Caco-2 (cell line): ENCODE results near the gene DPP3. TPM values are rescaled to one million over a fixed set of nuclear protein-coding genes. Genes with fewer than 3 reads are reported as not detected.
A peak's percentile ranks its signal among the peaks of the same experiment; 100 is the strongest.

Experiments used
- BruUV-seq: library from RNA; stranded (reverse); fragments of 400-500 nt; replicated peaks from 2 replicates; lab custom pipeline; 2021; lab: Mats Ljungman, UMichigan
- CTCF ChIA-PET: fragments of 300-600 bp; sonication (Branson Sonifier 250); formaldehyde crosslinking; loops from one replicate; lab custom pipeline; 2022; ENCODE audit warnings: antibody characterized with exemption; lab: Charles Lee
- POLR2A ChIA-PET: fragments of 300-600 bp; sonication (Branson Sonifier 250); formaldehyde crosslinking; loops from one replicate; lab custom pipeline; 2022; ENCODE audit warnings: antibody characterized with exemption; lab: Charles Lee
- DNase-seq, 2 experiments: peaks; one replicate each; pipeline versions ENCODE4 v3.0.0 to v3.0.0-alpha.2; 2020 to 2022
- H3K27me3 ChIP-seq: replicated peaks from 2 replicates; pipeline ENCODE4 v1.6.0; 2011; ENCODE audit warnings: low read length; ENCODE audit not compliant: control insufficient read depth, insufficient read depth
- H3K36me3 ChIP-seq: 2 replicates; pipeline ENCODE4 v1.5.1; 2011; ENCODE audit warnings: low read length; ENCODE audit not compliant: control insufficient read depth, insufficient read depth
- H3K4me1 ChIP-seq: fragments of 250-450 bp; sonication (Bioruptor Pico); 2 replicates; pipeline ENCODE4 v1.5.1; 2020; ENCODE audit warnings: mild to moderate bottlenecking
- H3K4me3 ChIP-seq: 2 replicates; pipeline ENCODE4 v1.5.1; 2011; ENCODE audit warnings: low read depth, mild to moderate bottlenecking, control low read depth, low read length
- H3K9me3 ChIP-seq: fragments of 250-450 bp; sonication (Bioruptor Pico); 2 replicates; pipeline ENCODE4 v1.5.1; 2020; ENCODE audit warnings: mild to moderate bottlenecking, moderate library complexity
- H3K27ac Mint-ChIP-seq: one replicate; pipeline ENCODE4 v1.8.0; 2022; ENCODE audit warnings: mixed read lengths; ENCODE audit not compliant: unreplicated experiment
- H3K27me3 Mint-ChIP-seq: one replicate; pipeline ENCODE4 v1.8.0; 2022; ENCODE audit warnings: mixed read lengths; ENCODE audit not compliant: insufficient read depth, unreplicated experiment
- H3K36me3 Mint-ChIP-seq: one replicate; pipeline ENCODE4 v1.8.0; 2022; ENCODE audit warnings: mild to moderate bottlenecking, mixed read lengths; ENCODE audit not compliant: insufficient read depth, unreplicated experiment
- H3K4me1 Mint-ChIP-seq: one replicate; pipeline ENCODE4 v1.8.0; 2022; ENCODE audit warnings: low read depth, mixed read lengths; ENCODE audit not compliant: unreplicated experiment
- H3K4me3 Mint-ChIP-seq: one replicate; pipeline ENCODE4 v1.8.0; 2022; ENCODE audit warnings: mild to moderate bottlenecking, moderate library complexity, mixed read lengths; ENCODE audit not compliant: unreplicated experiment
- H3K9me3 Mint-ChIP-seq: one replicate; pipeline ENCODE4 v1.8.0; 2022; ENCODE audit warnings: mixed read lengths; ENCODE audit not compliant: unreplicated experiment
- CTCF ChIP-seq, 2 experiments: fragments of 200-600 bp in 1 of 2; IDR thresholded peaks; 1 replicate in 1 of 2; 2 replicates in 1 of 2; pipeline versions ENCODE4 v1.5.1 to v1.8.0; 2011 to 2022; ENCODE audit warnings: antibody characterized with exemption in 1 of 2, control low read depth in 1 of 2, inconsistent platforms in 1 of 2, low read depth in 1 of 2, low read length in 1 of 2, mild to moderate bottlenecking in 1 of 2, moderate library complexity in 1 of 2; ENCODE audit not compliant: insufficient read depth in 1 of 2, severe bottlenecking in 1 of 2, unreplicated experiment in 1 of 2
- intact Hi-C: fragments of 100-400 bp; cut with micrococcal nuclease; formaldehyde crosslinking; loops from one replicate; pipeline ENCODE4 v1.10.0; 2022; ENCODE audit not compliant: unreplicated experiment
- total RNA-seq: library from RNA; stranded (reverse); gene quantifications from 2 replicates; pipeline ENCODE4 v1.2.3, GENCODE V29; 2022

DPP3 gene
- total RNA-seq, 1 experiment from 2014 or later, result 106 TPM

- TF ChIP-seq CTCF (IDR thresholded peaks at IDR 0.05; ENCODE audit: insufficient read depth in 1 of 2, low read depth in 1 of 2, low read length in 1 of 2, severe bottlenecking in 1 of 2, unreplicated experiment in 1 of 2), result no peak
- Histone ChIP-seq H3K27me3 (no peaks in the 10 kb centered on the region; the same call in 1 of the 2 replicates), H3K36me3 (no peaks in the 10 kb centered on the region), H3K4me1 (no peaks in the 10 kb centered on the region; the same call in 1 of the 2 replicates), H3K4me3 (no peak overlapping the region), H3K9me3 (no peaks in the 10 kb centered on the region)
- no peak for DNase-seq
- Mint-ChIP-seq H3K36me3 (peaks cover 35% of the 10 kb centered on the region), H3K9me3 (no peaks in the 10 kb centered on the region), H3K27me3 (no peaks in the 10 kb centered on the region), H3K4me1 (no peaks in the 10 kb centered on the region), H3K27ac (no peak overlapping the region), H3K4me3 (no peak overlapping the region)
- ChIA-PET CTCF (no interaction called here), POLR2A (no interaction called here)
- BruUV-seq, result no TSS peak
- intact Hi-C loops, result no loop called here
Measured at GRCh38 chr11:66473167-66473566, 7.1 kb upstream of the DPP3 start.

GRCh38 chr11:66473608-66474515 lies 6.4 kb upstream of the DPP3 start:
- no peak overlapping the region for H3K4me3 ChIP-seq
- peaks cover 41% of the 10 kb centered on the region for H3K36me3 Mint-ChIP-seq
- POLR2A ChIA-PET, result interaction anchor here (0.5 kb wide), 1 partner anchor 325 kb away, joined by 8 read pairs; no protein-coding TSS in a partner anchor
- no peaks in the 10 kb centered on the region for H3K9me3 ChIP-seq
- BruUV-seq, result no TSS peak
- no peak for TF ChIP-seq CTCF (IDR thresholded peaks at IDR 0.05; ENCODE audit: insufficient read depth in 1 of 2, low read depth in 1 of 2, low read length in 1 of 2, severe bottlenecking in 1 of 2, unreplicated experiment in 1 of 2)
- peak in 1 of 2 experiments; percentile 49 for DNase-seq
- peaks cover 3% of the 10 kb centered on the region; the same call in 1 of the 2 replicates for H3K4me1 ChIP-seq
- H3K27ac Mint-ChIP-seq, result no peak overlapping the region
- CTCF ChIA-PET, result interaction anchor here (0.6 kb wide), 1 partner anchor 205 kb away, joined by 3 read pairs; no protein-coding TSS in a partner anchor
- H3K27me3 ChIP-seq, result no peaks in the 10 kb centered on the region; the same call in 1 of the 2 replicates
- H3K36me3 ChIP-seq, result no peaks in the 10 kb centered on the region
- H3K9me3 Mint-ChIP-seq, result no peaks in the 10 kb centered on the region
- H3K4me3 Mint-ChIP-seq, result no peak overlapping the region
- intact Hi-C loops, result no loop called here
- peaks cover 5% of the 10 kb centered on the region for H3K4me1 Mint-ChIP-seq
- no peaks in the 10 kb centered on the region for H3K27me3 Mint-ChIP-seq

GRCh38 chr11:66475349-66476172 lies 4.7 kb upstream of the DPP3 start:
- H3K4me1 Mint-ChIP-seq, result peaks cover 10% of the 10 kb centered on the region
- ChIA-PET CTCF (interaction anchor here (0.6 kb wide), 2 partner anchors 9 to 147 kb away, joined by 4 read pairs; partner anchors contain the start of gene PELI3), POLR2A (no interaction called here)
- H3K4me3 Mint-ChIP-seq, result no peak overlapping the region
- no peak overlapping the region for H3K27ac Mint-ChIP-seq
- intact Hi-C loops, result no loop called here
- DNase-seq, result peak in 1 of 2 experiments; percentile 43
- Histone ChIP-seq H3K4me1 (peaks cover 6% of the 10 kb centered on the region; the same call in 1 of the 2 replicates), H3K27me3 (no peaks in the 10 kb centered on the region), H3K4me3 (no peak overlapping the region), H3K9me3 (no peaks in the 10 kb centered on the region), H3K36me3 (no peaks in the 10 kb centered on the region)
- TF ChIP-seq CTCF (IDR thresholded peaks at IDR 0.05; ENCODE audit: insufficient read depth in 1 of 2, low read depth in 1 of 2, low read length in 1 of 2, severe bottlenecking in 1 of 2, unreplicated experiment in 1 of 2), result no peak
- H3K36me3 Mint-ChIP-seq, result peaks cover 53% of the 10 kb centered on the region
- no peaks in the 10 kb centered on the region for H3K9me3 Mint-ChIP-seq
- no TSS peak for BruUV-seq
- no peaks in the 10 kb centered on the region for H3K27me3 Mint-ChIP-seq
